GM23248 (cell line): ENCODE results near the gene SEMA4A.

ENCODE experiments used
- EZH2 ChIP-seq: fragments of 200-600 bp; sonication (generic); IDR thresholded peaks from 2 replicates; pipeline ENCODE4 v1.6.1; 2018; ENCODE audit warnings: antibody characterized with exemption, mild to moderate bottlenecking; ENCODE audit not compliant: insufficient read depth, poor library complexity, severe bottlenecking
- EZH2phosphoT487 ChIP-seq: fragments of 200-600 bp; sonication (generic); IDR thresholded peaks from 2 replicates; pipeline ENCODE4 v1.6.1; 2018; ENCODE audit warnings: antibody characterized with exemption, moderate library complexity, mild to moderate bottlenecking, low read depth; ENCODE audit not compliant: insufficient read depth

DNA sequence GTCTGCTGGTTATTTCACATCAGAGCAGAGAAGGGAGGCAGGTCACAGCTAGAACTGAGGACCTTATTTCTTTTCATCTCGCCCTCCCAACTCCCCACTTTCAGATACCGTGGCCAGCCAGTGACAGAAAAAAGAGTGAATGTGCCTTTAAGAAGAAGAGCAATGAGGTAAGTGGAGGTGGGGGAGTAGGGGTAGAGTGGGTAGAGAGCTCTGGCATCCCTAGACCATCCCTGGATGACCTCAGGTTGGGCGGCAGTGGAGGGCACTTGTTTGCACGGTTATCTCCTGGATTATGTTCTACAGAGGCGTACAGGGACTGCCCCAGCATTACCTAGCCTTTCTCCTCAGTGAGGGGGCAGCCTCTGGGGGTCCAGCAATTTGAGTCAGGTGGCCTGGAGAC, 4.6 kb downstream of the SEMA4A start:
- TF ChIP-seq EZH2 (no peak), EZH2phosphoT487 (no peak)
